GM21447 (cell line): ENCODE measurements around the gene MACROD1.
"Not testable (repeated sequence)": the region's sequence is repeated elsewhere in the genome, so short reads cannot be mapped to it uniquely, and the experiment has no call there.

Source experiments
- ATAC-seq: cut with Tn5 transposase; IDR thresholded peaks from one replicate; pipeline ENCODE4 v1.9.1; 2021; ENCODE audit not compliant: unreplicated experiment

Gene MACROD1

DNA sequence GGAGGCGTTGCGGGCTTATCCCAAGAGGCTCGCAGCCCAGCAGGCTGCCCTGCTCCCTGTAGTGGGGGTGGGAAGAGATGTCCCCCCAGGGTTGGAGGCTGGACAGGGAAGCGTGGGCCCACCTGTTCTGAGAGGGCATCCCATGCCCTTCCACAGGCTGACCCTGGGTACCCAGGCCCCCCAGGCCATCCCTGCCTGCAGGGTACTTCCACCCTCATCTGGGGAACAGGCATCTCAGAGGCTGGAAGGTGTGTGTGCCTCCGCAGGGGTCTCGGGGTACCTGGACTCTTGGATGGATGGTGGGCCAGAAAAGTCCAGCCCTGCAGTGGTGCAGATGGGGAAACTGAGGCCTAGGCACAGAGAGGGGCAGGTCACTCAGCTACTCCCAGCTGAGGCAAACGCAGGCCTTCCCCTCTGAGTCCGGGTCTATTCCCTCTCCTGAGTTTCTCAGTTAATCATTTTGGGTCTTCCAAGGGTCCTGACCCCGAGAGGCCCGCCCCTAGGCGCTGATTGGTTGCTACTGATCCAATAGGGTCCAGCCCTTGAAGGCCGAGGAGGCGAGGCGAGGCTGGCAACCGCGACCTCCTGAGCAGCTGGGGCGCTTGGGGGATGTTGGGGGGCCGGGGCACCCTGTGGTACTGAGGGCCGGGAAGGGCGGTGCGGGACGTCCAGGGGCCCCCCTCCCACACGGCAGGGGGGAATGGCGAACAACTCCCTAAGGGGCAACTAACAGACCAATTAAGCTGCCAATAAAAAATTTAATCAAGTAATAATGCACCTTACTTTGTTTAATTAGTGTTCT lies 106.4 kb downstream of the MACROD1 start:
- ATAC-seq, result no peak

DNA sequence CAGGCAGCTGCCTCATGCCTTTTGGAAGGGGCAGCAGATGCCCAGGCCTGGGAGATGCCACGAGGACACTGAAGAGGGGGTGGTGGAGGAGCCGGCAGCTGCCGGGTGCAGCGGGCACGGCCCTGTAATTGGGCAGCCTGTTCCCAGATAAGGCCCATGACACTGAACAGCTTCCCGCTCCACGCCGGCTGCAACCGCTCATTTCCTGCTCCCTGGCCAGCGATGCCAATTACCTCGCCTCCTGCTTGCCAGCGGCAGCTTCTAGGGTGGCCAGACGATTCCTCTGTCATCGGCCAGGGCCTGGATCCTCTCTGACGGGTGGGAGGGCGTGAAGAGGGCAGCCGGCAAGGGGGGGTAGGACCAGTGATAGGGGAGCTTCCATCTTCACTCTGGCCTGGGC lies 107.4 kb downstream of the MACROD1 start:
- no peak for ATAC-seq

DNA sequence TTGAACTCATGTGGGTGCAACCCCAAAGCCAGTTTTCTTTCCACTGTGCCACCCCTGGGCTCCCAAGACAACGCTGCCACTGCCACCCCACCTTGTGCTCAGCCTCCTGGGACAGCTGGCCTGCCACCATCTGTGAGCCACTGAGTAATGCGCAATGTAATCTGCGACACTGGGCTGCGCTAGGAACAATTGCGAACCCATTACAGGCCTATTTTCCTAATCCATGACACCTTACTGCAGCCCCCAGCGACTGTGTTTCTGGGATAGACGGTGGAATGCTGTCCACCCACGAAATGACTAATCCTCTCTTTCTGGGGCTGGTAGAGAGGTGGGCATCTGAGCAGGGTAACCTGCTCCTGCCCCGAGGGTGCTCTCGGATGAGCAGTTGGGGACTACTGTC lies 108.0 kb downstream of the MACROD1 start:
- no peak for ATAC-seq

DNA sequence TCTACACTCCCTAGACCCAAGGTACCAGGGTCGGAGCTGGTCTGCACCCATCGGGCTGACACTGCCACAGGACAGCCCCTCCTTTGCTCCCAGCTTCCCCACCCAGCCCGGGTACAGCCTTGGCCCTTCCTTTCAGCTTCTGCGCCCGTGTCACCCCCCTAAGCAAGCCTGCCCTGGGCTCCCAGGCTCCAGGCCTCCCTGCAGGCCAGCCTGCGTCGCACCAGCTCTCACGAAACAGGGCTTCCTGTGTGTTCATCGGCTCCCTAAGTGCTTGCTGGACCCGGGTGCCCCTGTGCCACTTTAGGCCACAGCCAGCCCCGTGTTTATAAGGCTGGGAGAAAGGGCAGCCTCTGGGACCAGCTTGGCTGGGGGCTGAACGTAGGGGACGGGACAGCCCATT lies 109.1 kb downstream of the MACROD1 start:
- no peak for ATAC-seq

DNA sequence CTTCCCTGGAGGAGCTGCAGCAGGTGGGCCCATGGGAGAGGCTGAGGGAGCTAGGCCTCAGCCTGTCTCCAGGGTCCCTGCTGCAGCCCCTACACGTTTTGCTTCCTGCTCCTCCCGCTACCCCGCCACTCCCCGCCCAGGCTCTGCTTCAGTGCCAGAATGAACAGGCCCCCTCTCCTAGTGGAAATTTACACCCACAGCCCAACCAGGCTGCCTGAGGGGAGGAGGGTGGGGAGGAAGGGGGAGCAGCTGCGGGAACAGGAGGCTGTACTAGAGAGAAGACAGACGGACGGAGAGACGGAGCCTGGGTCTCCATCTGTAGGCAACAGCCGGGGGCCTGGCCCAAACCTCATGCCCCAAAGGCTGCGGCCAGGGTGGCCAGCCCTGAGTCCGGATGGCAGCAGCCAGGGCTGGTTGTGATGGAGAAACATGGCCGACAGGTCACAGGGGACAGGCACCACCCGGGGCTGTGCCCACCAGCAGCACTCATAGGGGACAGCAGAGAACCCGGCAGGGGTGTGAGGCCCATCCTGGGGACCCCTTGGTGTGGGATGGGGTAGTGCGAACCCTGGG lies 109.6 kb downstream of the MACROD1 start:
- no peak for ATAC-seq

DNA sequence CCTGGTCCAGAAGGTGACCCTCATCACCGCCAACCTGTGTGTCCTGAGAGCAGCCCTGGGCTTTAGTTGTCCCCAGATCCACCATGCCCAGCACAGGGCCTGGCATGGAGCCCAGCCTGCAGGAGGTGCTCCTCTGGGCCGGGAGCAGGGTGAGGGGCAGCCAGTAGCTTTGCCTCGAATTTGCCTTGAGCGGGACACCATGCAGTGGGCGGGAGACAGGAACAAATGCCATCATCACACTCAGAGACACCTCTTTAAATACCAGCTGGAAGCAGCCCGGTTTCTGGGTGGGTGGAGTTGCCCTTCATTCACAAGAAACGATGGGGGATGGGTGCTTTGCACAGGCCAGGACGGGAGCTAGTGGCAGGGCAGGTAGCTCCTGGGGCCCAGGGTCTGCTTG lies 110.8 kb downstream of the MACROD1 start:
- no peak for ATAC-seq

DNA sequence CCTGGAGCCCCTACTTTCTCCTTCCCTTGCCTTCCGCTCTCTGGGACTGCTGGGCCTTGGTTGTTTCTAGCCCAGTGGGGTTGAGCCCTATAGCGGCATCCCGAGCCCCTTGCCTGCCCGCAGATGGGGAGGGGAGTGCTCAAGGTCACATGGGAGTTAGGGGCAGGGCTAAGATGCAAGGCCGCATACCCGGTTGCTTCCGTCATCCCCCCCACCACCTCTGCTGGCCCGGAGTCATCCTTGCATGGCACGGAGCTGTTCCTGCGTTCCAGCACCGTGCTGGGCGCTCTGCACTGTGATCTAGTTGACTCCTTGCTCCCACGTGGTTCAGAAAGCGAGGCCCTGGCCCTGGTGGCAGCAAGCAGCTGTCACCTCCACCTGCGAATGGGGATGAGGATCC lies 112.2 kb downstream of the MACROD1 start:
- no peak for ATAC-seq

DNA sequence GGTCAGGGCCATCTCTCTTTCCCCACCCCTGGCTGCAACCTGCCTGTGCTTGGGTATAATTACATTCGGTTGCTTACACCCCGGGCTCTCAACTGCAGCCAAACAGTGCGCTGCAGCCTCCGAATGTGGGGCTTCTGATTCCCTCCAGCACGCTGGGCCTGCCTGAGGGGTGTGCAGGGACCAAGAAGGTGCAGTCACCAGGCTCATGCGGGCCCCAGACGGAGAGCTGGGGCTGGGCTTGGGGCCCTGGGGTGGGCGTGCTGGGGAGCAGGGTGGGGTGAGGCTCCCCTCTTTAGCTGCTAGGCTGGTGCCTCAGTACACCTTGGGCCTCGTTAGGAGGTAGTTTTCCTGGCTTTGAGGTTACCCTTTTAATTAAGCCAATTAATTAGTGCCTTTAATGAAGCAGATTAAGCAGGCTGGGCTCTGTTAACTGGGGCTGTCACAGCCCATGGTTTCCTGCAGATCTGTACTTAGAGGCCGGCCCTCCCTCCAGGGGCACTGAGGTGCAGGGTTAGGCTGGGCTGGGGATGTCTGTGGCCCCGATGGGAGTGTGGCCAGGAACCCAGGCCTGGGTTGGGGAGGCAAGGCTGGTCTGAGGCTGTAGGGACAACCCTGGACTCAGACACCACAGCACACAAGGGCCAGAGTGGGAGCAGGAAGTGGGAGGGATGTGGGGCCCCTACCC lies 112.8 kb downstream of the MACROD1 start:
- ATAC-seq, result no peak

DNA sequence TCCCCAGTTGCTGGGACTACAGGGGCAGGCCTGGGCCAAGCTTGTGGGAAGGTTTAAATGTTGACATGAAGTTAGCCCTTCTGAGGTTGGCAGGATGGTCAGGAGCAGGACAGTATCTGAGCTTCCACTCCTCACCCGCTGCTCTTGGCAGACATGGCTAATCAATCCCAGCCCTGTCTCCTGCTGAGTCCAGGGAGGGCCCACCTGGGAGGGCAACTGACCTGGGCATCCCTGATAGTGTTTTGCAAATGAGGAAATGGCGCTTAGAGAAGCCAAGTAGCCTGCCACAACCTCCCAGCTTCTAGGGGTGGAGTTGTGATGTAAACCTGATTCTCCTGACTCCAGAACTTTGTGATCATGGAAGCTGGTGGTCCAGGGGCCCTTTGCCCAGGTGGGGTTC lies 113.5 kb downstream of the MACROD1 start:
- ATAC-seq, result no peak

DNA sequence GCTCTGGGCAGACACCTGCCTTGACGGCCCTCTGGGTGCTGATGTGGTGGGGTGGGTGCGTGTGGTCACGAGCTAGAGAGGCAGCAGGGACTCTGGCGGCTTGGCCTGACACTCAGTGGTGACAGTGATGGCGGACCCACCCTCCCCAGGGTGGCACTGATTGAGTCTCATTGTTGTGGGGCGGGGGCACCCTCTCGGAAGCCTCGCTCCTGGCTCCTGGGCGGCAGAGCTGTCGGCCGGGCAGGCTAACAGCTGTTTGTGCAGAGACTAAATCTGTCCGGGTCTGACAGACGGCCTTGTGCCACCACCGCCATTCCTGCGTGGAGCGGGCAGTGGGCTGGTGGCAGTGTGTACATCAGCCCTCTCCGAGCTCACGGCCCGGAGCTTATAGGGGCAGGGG lies 114.6 kb downstream of the MACROD1 start:
- ATAC-seq, result no peak

DNA sequence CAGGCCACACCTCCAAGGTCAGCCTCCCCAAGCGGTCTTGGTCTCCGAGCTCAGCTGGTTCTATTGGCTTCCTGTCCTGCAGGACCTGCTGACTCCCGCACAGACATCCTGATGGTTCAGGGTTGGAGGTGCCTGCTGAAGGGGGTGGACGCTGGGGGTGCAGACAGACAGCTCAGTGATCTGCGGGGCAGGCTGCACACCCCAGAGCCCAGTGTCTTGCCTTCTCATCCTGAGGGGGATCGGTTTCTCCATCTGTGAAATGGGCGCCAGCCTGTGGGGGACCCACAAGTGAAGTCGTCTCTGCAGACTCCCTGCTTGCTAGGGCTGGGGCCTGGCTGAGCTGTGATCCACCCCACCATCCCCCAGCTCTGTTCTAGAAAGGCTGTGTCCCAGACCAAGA lies 116.4 kb downstream of the MACROD1 start:
- ATAC-seq, result no peak

DNA sequence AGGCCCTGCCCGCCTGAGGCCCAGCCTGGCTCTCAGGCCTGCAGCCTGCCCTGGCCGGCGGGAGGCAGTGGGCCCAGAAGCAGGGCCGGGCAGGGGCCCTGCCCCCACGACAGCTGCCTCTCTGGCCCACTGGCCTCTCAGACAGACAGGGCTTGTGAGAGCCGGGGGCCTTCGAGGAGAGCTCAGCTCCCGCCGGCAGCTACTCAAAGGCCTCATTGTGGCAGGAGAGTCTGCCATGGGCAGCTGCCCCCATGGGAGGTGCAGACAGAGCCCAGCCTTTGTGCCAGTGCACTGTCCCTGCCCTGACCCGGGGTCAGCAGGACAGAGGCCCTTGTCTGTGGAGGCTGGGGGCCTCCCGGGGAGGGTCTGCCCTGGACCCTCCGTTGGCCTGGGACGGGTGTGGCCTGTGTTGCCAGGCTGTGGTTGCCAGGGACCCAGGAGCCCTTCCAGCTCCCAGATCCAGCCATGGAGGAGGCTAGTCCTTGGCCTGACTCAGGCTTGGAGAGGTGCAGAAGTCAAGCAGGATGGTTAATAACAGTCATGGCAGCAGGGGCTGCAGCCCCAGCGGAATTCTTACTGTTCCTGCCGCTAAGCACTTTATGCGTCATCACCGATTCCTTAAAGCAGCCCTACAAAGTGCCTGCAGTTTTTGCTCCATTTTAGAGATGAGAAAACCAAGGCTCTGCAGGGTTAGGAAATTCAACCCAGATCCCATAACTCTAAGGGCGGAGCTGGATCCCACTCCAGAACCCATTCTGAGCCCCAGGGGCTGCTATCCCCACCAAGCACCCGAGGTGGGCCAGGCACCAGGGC lies 117.7 kb downstream of the MACROD1 start:
- ATAC-seq, result no peak

DNA sequence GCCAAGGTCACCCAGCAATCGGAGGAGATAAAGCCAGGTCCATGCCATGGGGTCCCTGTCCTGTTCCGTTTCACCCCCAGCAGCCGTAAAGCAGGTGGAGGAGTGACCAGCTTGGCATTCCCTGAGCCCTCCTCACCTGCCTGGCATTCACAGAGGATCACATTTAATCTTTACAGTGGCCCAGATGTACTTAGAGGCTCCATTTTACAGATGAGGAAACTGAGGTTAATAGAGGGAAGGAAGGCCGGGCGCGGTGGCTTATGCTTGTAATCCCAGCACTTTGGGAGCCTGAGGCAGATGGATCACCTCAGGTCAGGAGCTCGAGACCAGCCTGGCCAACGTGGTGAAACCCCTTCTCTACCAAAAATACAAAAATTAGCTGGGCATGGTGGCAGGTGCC lies 118.5 kb downstream of the MACROD1 start:
- ATAC-seq, result not testable (repeated sequence)

DNA sequence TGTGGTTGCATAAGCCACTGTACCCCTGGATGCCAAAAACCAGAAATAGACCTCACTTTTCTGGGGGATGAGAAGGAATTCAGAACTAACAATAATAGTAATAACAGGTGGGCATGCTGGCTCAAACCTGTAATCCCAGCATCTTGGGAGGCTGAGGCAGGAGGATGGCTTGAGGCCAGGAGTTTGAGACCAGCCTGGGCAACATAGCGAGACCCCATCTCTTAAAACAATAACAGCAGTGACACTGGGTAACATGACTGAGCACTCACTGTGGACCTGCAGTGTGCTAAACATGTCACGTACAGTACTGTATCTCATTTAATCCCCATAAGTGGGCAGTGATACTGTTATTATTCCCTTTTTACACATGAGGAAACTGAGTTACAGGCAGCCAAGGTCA lies 120.2 kb downstream of the MACROD1 start:
- no peak for ATAC-seq

DNA sequence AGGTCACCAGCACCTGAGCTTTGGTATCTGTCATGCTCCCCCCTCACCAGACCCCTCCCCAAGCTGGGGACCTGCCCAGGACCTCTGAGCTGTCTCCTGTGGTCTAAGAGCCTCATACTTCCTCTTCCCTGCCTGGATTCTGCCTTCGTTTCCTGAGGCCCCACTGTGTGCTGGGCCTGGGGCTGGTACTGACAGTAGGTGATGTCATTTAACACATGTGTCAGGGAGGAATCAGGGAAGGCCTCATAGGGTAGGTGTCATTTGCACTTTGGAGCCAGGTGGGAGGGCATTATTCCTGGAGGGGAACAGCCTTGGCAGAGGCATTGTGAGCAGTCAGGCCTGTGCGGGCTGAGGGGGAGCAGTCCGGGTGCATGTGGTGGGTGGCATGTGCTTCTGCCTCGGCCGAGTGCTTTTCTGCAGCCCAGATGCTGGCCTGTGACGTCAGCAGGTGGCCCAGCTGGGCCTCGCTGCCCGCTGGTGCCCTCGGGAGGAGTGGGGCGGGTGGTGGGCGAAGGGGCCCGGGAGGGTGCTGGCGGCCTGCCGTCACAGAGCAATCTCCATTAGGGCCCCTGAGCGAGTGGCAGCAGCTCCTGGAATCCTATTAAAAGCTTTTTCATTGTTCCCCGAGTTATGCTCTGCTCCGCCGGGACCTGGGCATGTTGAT lies 121.1 kb downstream of the MACROD1 start:
- ATAC-seq, result no peak

DNA sequence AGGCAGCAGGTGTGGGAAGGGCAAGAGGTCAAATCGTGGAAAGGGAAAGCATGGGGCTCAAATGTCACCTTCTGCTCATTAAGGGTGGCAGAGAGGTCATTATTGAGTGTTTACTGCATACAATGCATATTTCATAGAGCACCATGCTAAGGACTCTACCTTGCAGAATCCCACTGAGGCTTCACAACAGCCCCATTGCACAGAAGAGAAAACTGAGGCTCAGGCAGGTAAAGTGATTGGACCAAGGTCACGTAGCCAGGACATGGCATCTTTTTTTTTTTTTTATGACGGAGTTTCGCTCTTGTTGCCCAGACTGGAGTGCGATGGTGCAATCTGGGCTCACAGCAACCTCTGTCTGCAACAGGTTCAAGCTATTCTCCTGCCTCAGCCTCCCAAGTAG lies 122.4 kb downstream of the MACROD1 start:
- ATAC-seq, result no peak

DNA sequence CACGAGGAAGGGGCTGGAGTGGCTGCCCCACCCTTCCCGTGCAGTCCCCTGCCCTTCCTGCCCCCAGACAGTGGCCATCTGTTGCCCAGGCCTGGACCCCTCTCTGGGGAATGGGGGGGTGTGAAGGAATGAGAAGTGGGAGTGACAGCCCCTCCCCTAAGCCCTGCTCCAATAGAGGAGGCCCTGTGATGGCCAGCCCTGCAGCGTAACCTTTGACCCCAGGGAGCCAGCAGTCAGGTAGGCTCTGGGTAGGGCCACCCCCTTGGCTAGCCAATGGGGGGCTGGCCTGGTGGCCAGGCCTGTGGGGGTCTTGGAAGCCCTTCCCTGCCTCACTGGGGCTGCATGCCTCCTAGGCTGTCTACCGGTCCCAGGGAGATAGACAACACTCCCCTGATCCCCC lies 123.6 kb downstream of the MACROD1 start:
- no peak for ATAC-seq

DNA sequence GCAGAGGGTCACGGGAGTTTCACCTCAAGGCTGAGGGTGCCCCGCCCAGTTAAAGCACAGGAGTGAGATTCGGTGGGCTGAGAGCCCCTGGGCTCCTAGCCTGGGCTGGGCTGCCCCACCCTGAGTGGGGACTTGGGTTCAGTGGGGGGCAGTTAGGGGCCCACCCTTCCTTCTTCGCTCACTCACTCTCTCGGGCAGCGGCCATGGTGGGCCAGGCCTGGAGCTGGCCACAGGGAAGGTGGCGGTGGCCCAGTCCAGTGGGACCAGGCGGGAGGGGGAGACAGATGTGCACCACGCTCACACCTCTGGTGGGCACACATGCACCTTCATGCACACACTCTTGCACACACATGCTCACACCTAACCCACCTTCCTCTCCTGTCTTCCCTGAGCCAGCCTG lies 124.1 kb downstream of the MACROD1 start:
- no peak for ATAC-seq

DNA sequence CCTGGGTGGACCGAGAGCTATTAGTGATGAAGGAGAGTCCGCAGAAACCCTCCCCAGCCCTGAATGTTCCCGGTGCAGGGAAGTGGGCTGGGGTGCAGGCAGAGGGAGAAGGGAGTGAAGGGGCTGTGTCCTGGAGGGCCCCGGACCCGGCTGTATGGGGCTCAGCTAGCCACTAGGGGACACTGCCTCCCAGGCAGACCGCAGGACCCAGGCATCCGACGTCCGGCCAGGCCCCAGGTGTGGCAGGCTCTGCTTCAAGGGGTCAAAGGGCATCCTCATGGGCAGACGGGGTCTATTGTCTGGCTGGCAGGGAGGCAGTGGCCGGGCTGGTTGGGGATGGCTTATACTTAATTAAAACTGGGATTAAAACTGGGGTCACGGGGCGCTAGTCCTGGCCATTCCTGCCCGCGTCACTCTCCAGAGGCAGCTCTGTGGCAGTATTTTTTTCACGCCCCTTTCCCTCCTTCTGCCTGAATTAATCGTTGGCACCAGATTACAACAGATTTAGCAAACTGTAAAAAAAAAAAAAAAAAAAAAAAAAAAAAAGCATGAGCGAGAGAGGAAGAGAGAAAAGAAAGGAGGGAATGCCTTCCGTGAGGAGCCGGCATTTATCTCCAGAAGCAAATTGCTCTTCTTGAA lies 125.1 kb downstream of the MACROD1 start:
- no peak for ATAC-seq

DNA sequence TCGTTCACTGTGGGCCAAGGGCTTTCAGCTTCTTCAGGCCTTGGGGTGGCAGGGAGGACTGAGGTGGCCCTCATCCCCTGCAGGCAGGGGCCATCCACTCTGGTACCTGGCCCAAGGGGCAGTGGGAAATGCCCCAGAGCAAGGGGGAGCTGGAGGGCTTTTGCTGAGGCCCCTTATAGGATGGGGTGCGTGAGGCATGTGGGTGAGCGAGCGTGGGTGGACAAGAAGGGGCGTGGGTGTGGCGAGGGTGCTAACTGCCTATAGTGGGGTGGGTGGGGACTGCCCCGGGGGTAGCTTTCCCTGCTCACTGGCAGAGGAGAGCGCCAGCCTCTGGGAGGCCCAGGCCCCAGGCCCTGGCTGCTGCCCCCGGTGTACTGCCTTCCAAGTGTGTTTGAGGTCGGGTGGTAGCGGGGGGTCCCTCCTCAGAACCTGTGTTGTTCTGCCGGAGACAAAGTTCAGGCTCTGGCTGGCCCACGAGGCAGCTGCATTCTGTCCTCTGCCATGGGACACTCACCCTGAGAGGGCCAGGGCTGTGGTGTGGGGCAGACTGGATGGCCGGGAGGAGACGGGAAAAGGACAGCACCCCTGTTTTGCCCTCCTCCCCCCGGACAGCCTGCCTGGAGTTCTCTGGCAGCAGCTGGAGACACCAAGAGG lies 126.8 kb downstream of the MACROD1 start:
- no peak for ATAC-seq
